GM10847 (cell line): ENCODE measurements around the gene ANTXR1.

Experiments
- POLR2A ChIP-seq: IDR thresholded peaks from 2 replicates; pipeline ENCODE4 v1.6.1; 2011; ENCODE audit not compliant: insufficient read length; ENCODE audit errors: extremely low read depth

The ANTXR1 gene

DNA sequence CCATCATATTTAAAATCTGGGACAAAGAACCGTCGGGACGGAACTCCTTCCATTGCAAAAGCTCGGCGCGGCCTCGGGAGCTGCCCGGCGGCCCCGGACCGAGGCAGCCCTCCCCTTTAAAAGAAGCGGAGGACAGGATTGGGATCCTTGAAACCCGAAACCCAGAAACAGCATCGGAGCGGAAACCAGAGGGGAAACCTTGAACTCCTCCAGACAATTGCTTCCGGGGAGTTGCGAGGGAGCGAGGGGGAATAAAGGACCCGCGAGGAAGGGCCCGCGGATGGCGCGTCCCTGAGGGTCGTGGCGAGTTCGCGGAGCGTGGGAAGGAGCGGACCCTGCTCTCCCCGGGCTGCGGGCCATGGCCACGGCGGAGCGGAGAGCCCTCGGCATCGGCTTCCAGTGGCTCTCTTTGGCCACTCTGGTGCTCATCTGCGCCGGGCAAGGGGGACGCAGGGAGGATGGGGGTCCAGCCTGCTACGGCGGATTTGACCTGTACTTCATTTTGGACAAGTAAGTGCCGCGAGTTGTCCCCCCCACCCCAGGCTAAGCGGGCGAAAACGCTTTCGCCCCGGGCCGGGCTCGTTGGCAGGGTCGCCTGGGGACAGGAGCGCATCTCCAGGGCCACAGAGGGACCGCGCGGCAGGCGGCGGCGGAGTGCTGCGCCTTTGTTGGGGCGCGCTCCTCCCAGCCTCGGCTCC is at the start of gene ANTXR1:
ANTXR1 (plus strand) TSS at position 38 of the 698 bp plus-strand sequence; CDS start at position 359, 321 bp downstream.
- TF ChIP-seq POLR2A = no peak

GRCh38 chr2:68964282-68964681 is 48.7 kb upstream of the ANTXR1 start:
- TF ChIP-seq POLR2A = no peak

DNA sequence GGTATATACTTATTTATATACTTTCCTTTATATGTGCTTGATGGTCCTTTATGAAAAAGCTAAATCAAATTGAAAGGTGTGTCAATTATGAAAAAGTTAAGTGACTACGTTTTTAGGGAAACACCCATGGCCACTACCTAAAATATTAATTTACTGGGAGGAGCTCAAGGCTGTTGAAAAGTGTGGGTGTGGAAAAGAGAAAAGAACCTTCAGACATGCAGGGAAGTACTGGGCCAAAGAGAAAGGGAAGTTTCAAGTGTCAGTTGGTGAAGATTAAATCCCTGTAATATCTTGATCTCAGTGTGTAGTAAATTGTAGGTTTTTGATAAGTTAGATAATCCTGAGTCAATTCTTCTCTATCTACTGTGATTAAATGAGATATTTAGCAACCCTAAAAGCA is 44.8 kb upstream of the ANTXR1 start:
- TF ChIP-seq POLR2A = no peak

DNA sequence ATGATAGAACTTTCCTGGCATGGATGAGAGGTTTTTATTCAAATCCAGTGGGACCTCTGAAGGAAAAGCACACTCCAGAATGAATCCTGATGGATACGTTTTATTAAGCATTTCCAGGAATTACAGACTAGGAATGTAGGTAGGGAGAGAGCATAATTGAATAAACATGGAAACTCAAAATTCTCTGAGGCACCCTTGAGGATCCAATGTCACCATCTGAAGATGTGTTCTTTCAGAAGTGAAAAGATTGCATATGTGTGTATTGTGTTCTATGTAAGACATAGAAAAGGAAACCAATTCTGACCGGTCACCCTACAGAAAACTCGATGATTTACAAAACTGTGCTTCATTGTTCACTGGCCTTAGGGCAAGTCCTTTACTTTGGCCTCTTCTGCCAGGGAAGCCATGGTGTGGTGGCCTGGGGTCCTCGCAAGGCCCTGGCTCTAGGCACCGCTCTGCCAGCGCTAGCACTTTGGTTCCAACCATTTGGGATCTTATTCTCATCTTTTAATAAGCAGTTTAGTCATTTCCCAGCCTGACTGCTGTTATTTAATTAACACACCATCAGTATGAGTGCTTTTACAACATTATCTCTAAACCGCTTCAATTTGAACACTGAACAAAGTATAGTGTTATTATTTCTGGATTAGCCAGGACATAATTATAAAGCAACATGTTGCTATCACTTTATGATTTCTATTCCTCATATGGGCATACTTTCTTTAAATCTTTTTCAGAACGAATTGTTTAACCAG is 43.1 kb upstream of the ANTXR1 start:
- no peak for TF ChIP-seq POLR2A

DNA sequence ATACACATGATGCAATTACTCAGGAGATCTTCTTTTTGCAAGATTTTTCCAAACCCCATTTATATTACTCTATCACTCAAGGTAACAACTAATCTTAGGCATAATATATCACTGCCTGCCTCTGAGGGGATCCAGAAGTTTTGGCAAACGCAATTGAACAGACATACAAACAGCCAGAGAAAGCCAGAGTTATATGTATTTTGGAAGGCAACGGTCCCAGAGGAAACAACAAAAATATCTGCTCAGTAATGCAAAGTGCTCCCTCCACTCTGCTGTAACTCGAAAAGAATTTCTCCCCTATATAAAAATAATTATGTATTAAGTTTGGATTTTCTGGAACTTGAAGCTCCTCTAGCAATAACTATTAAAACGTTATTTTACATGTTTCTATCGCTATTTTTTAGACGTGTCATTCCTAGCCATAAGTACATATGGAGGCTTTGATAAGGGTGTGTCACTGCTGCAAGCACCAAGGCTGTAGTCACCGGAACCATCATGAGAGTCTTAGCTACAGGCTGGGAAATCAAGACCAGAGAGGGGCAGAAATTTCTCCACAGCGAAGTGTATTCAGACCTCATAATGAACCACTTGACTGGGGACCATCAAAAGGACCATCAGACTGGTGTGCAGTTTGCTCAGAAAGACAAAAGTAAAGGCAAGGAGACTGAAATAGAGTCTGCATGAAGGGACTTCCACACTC is 42.3 kb upstream of the ANTXR1 start:
- TF ChIP-seq POLR2A = no peak

DNA sequence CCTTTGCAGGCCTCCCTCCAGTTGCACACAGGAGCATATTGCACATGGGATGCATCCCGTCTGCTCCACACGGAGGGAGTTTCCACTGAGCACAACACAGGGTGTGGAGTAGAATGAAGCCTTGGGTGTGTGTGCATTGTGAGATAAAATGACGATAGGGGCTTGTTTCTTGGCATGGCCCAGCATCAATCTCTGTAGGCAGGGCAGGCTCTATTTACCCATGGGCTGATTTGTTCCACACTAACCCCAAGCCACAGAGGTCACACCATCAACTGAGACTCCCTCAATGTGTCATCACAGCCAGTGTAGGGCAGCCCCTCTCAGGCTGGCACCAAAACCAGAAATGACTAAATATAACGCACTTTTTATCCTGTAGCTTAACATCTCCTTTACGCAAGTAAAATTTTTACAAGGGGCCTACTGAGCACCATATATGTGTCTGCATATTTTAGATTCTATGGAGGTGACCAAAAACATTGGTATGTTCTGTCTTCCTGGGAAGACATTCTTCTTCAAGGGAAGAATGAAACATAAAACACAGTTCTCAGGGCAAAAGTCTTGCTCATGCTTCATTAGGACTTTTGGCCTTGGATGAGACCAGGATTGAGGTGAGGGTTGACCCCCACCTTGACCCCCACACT is 41.3 kb upstream of the ANTXR1 start:
- TF ChIP-seq POLR2A = no peak

GRCh38 chr2:68974251-68974650 is 38.7 kb upstream of the ANTXR1 start, which contains the start of gene GKN1:
GKN1 (plus strand) TSS chr2:68974636; CDS start chr2:68974678, 42 bp downstream.
- TF ChIP-seq POLR2A = no peak

DNA sequence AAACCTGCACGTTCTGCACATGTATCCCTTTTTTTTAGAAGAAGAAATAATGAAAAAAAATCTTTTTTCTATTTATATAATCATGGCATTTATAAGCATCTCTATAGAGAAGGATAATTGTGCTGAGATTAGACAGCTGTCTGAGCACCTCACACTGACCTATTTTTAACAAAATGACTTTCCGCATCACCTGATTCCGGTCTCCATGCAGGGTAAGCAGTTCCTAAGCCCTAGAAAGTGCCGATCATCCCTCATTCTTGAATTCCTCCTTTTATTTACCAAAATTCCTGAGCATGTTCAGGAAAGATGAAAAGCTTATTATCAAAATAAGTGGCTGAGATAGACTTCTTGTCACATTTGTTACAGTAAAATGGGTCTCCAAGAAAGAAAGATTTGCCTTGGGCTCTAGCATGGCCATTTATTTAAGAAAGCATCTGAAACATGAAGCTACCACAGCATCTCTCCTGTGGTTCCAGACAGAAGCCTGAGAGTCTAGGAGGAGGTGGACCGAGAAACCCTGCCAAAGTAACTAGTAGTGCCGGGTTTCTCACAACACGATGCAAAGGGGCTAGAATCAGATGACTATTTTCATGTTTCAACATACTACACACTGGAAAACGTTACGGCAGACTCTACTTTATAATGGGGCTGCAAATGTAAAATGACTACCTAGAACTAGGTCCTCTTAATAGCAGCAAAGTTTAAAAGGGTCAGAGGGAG is 37.9 kb upstream of the ANTXR1 start:
- TF ChIP-seq POLR2A = no peak

- TF ChIP-seq POLR2A = no peak
These were observed 37.1 kb upstream of the ANTXR1 start for GRCh38 chr2:68975844-68976243.

DNA sequence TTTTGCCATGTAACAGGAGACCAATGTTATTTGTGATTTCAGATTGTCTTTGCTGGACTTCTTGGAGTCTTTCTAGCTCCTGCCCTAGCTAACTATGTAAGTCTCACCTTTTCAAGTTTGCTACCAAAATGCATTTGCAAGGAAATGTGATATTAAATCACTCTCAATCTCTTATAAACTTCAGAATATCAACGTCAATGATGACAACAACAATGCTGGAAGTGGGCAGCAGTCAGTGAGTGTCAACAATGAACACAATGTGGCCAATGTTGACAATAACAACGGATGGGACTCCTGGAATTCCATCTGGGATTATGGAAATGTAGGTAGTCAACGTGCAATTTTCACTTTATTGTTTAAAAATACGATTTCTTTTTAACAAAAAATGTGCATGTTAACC is 35.5 kb upstream of the ANTXR1 start:
- TF ChIP-seq POLR2A = no peak

- TF ChIP-seq POLR2A = no peak
These were observed 34.9 kb upstream of the ANTXR1 start for GRCh38 chr2:68978098-68978497.

DNA sequence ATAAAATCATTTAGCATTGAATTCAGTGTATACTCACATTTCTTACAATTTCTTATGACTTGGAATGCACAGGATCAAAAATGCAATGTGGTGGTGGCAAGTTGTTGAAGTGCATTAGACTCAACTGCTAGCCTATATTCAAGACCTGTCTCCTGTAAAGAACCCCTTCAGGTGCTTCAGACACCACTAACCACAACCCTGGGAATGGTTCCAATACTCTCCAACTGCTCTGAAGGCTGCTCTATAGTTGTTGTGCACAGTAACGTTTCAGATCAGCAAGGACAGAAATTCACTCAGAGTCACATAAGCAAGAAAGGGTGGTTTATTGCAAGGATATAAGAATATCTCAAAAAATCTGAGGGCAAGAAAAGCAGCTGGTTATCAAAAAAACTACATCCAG is 32.0 kb upstream of the ANTXR1 start:
- TF ChIP-seq POLR2A = no peak

- no peak for TF ChIP-seq POLR2A
These were observed 25.9 kb upstream of the ANTXR1 start for GRCh38 chr2:68987021-68987503.

DNA sequence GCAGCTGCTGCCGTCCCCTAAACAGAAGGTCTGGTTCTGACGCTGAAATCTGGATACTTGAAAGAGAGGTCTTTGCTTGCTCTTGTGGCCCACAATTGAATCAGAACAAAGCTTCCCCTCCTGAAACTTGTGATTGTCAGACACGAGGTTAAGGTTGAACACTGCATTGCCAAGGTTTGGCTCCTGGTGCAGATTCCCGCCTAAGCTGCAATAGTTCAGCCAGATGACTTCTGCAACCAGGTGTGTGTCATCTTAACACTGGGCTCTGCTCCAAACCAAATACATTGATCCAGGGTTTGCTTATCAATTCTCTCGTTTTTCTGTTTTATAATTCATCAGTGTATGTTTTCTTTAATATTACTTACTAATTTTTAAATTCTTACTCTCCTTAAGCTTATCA is 23.9 kb upstream of the ANTXR1 start:
- TF ChIP-seq POLR2A = no peak

- TF ChIP-seq POLR2A = no peak
These were observed 20.6 kb upstream of the ANTXR1 start for GRCh38 chr2:68992341-68992740.
